A673 (cell line): ENCODE measurements around the gene FARP1.

Experiments used
- CTCF ChIP-seq: fragments of 300-800, 200-600 bp; sonication (generic); conservative IDR thresholded peaks from 2 replicates; pipeline ENCODE4 v1.5.1; 2017; ENCODE audit warnings: low read depth, mild to moderate bottlenecking, antibody characterized with exemption, low read length, moderate library complexity, mixed read lengths
- EZH2 ChIP-seq: fragments of 200-600 bp; sonication (generic); IDR thresholded peaks from 2 replicates; pipeline ENCODE4 v1.6.1; 2017; ENCODE audit warnings: borderline replicate concordance, low read depth, mild to moderate bottlenecking, mixed read lengths, antibody characterized with exemption, low read length; ENCODE audit not compliant: poor library complexity, severe bottlenecking

GRCh38 chr13:98384739-98385138 is 241.8 kb downstream of the FARP1 start:
- no peak for TF ChIP-seq CTCF
- no peak for TF ChIP-seq EZH2
